Measurements from ENCODE around the gene CHRNA10. TPM values are rescaled to one million over a fixed set of nuclear protein-coding genes. Genes with fewer than 3 reads are reported as not detected.

CHRNA10 gene
- total RNA-seq: 1 to 10 TPM in 2 of 4 donors, under 1 TPM in 1, not detected in 1; 0.38 to 1.1 (median 1.1) TPM

GRCh38 chr11:3671334-3672254, at the start of gene CHRNA10:
TSS of gene CHRNA10 (minus strand) at chr11:3671384. CDS start at chr11:3671312, 72 bp downstream.
- WGBS, 2 donors: 73 to 85% methylated on average over 7 to 8 of the region's 9 CpGs
- peaks cover 20 to 100% (median 35%) of the 10 kb centered on the region in 3 donors for H3K36me3 ChIP-seq

GRCh38 chr11:3712274-3712673, 41.1 kb upstream of the CHRNA10 start:
- DNase-seq: no peak
- Histone ChIP-seq H3K36me3 (peaks cover 17 to 93% (median 24%) of the 10 kb centered on the region in 3 donors), H3K4me3 (no peak overlapping the region), H3K9me3 (no peaks in the 10 kb centered on the region), H3K27ac (no peak overlapping the region), H3K4me1 (no peaks in the 10 kb centered on the region), H3K27me3 (no peaks in the 10 kb centered on the region)
- intact Hi-C loops (cut with DNase I): no loop called here
- 47 to 68% methylated on average over 6 of the region's 6 CpGs for WGBS, 2 donors
- TF ChIP-seq POLR2A (IDR thresholded peaks at IDR 0.05): no peak
- no peak for TF ChIP-seq CTCF (IDR thresholded peaks at IDR 0.05)

More at GRCh38 chr11:3671334-3672254, at the start of gene CHRNA10:
- Histone ChIP-seq H3K9me3 (no peaks in the 10 kb centered on the region), H3K4me1 (no peaks in the 10 kb centered on the region), H3K27ac (no peak within 1 kb of the TSS), H3K27me3 (no peaks in the 10 kb centered on the region), H3K4me3 (no peak within 1 kb of the TSS)
- TF ChIP-seq CTCF (IDR thresholded peaks at IDR 0.05) (no peak), POLR2A (IDR thresholded peaks at IDR 0.05) (no peak)
- DNase-seq: no peak
- intact Hi-C loops (cut with DNase I): no loop called here

GRCh38 chr11:3710485-3711259, 39.5 kb upstream of the CHRNA10 start:
- DNase-seq: no peak
- 88 to 90% methylated on average over 4 of the region's 4 CpGs for WGBS, 2 donors
- Histone ChIP-seq H3K9me3 (no peaks in the 10 kb centered on the region), H3K36me3 (peaks cover 9 to 91% (median 15%) of the 10 kb centered on the region in 3 donors), H3K4me1 (no peaks in the 10 kb centered on the region), H3K27me3 (no peaks in the 10 kb centered on the region), H3K27ac (no peak overlapping the region), H3K4me3 (no peak overlapping the region)
- TF ChIP-seq CTCF (IDR thresholded peaks at IDR 0.05) (no peak), POLR2A (IDR thresholded peaks at IDR 0.05) (no peak)
- intact Hi-C loops (cut with DNase I): no loop called here

- no peak for DNase-seq
- TF ChIP-seq CTCF (IDR thresholded peaks at IDR 0.05) (no peak), POLR2A (IDR thresholded peaks at IDR 0.05) (no peak)
- intact Hi-C loops (cut with DNase I): no loop called here
- Histone ChIP-seq H3K27me3 (no peaks in the 10 kb centered on the region), H3K4me3 (no peak overlapping the region), H3K9me3 (no peaks in the 10 kb centered on the region), H3K36me3 (peaks cover 9 to 91% (median 13%) of the 10 kb centered on the region in 3 donors), H3K27ac (no peak overlapping the region), H3K4me1 (no peaks in the 10 kb centered on the region)
- 50% methylated on average over 1 of the region's 1 CpG for WGBS, 2 donors
Measured at GRCh38 chr11:3709977-3710376, 38.8 kb upstream of the CHRNA10 start.

- H3K36me3 ChIP-seq: peaks cover 14 to 91% (median 15%) of the 10 kb centered on the region in 3 donors
Measured at GRCh38 chr11:3707176-3707575, 36.0 kb upstream of the CHRNA10 start.

More at GRCh38 chr11:3707176-3707575, 36.0 kb upstream of the CHRNA10 start:
- 84 to 89% methylated on average over 2 of the region's 2 CpGs for WGBS, 2 donors
- Histone ChIP-seq H3K27ac (no peak overlapping the region), H3K27me3 (no peaks in the 10 kb centered on the region), H3K4me3 (no peak overlapping the region), H3K4me1 (no peaks in the 10 kb centered on the region), H3K9me3 (no peaks in the 10 kb centered on the region)
- intact Hi-C loops (cut with DNase I): no loop called here
- DNase-seq: no peak
- no peak for TF ChIP-seq POLR2A (IDR thresholded peaks at IDR 0.05)
- TF ChIP-seq CTCF (IDR thresholded peaks at IDR 0.05): no peak

All from esophagus squamous epithelium (tissue), 5 donors.